Measurements from ENCODE around the gene TMPRSS6.

- TF ChIP-seq YY1 (IDR thresholded peaks at IDR 0.05; ENCODE audit: insufficient read depth, insufficient read length) (no peak), ZNF274 (IDR thresholded peaks at IDR 0.05; ENCODE audit: low read depth, low read length) (no peak), SUZ12 (IDR thresholded peaks at IDR 0.05; ENCODE audit: extremely low read depth, insufficient read depth, insufficient read length) (no peak)
These were observed 64.6 kb downstream of the TMPRSS6 start for GRCh38 chr22:37044634-37045625.

All from NT2/D1 (cell line).